A204.1 (cell line): Measurements from ENCODE around the gene GCK.

Source experiments
- FAIRE-seq: peaks from 2 replicates; lab custom pipeline; 2012; peaks lifted over from hg19 to GRCh38; lab: Jason Lieb, UNC

Gene GCK

DNA sequence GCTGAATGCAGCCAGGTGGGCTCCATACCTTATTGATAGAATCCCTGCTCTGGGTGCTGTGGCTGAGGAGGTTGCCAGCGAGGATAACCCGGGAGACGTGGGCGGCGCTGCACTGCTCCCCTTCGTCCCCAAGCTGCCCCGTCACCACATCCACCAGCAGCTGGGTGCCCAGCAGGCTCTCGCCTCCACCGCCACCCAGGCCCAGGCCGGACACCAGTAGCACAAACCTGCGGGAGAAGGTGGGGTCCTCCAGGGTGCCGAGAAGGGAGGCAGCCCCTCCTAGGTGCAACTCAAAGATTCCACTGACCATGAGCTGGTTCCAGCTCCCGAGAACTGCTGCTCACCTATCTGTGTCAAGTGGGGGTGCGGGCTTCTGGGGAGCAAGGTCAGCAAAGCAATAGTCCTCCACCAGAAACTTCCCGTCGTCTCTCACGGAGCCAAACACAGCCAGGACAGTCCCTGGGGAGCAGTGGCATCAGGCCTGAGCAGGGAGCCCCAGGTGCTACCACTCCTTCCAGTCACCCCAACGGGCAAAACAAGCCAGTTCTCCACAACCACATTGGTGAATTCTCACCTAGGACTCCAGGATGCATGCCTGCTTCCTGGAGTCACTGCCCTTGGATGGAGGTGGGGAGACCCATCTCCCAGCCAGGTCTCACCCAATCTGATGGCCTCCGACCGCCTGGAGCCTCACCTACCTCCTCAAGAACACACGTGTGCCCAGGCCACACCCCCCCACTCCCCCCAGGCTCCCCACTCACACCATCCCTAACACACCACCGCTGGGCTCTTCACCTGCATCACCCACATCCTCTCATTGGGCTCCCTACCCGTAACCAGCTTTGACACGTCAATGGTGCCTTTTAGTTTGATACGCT, 72.2 kb downstream of the GCK start:
- no peak for FAIRE-seq

DNA sequence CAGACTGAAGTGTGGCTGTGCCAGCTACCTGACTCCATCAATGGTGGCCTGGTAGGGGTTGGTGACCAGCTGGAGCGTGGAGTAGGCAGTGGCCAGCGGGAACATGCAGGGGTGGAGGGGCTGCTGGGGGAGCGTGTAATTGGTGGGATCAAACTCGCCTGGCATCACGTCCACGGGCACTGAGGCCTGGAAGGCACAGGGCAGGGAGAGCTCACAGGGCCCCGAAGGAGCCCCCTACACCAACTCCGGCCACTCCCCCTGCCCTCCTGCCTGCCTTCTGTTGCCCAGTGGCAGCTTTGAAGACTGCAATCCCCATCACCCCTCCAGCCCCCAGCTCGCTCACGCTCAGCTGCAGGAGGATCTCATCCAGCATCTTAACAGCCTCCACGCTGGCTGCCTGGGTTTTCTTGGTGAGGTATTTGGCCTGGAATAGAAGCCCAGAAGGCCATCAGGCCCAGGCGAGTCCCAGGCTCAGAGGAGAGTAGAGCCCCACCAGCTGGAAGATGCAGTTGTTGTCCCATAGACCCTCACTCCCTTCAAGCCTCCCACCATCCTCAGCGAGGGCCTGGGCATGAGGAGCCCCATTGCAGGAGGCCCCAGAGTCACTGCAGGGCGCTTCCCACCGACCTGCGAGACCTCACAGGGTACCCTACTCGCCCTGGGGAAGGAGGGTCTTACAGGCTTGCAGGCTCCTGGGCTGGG, 73.0 kb downstream of the GCK start:
- no peak for FAIRE-seq

DNA sequence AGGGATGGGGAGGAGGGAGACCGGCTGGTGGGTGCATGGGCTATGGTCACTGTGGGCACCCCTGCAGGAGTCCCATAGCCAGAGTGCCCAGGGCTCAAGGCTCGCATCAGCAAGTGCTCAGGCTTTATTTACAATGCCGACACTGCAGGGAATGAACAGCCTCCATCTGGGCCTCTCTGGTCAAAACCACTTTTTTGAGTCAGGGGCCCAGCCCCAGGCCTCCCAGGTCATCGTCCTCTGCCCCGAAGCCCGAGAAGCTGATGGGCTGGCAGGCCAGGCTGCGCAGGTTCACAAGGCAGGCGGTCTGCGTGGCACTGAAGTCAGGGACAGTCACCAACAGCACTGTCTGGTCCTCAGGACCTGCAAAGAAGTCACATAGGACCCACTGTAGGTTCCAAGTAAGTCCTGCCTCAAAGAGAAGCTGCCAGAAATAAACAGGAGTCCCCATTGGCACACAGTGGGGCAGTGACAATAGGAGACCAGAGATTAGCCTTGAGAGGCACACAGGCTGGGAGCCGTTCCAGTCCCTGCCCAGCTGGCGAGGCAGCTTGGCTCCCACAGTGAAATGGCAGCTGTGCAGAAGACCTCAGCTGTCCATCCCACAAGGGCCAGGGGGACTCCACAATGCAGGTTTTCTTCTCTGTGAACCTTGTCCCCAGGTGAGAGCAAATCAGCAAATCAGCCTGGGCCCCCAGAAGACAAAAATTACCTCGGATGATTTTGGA, 74.5 kb downstream of the GCK start:
- no peak for FAIRE-seq

DNA sequence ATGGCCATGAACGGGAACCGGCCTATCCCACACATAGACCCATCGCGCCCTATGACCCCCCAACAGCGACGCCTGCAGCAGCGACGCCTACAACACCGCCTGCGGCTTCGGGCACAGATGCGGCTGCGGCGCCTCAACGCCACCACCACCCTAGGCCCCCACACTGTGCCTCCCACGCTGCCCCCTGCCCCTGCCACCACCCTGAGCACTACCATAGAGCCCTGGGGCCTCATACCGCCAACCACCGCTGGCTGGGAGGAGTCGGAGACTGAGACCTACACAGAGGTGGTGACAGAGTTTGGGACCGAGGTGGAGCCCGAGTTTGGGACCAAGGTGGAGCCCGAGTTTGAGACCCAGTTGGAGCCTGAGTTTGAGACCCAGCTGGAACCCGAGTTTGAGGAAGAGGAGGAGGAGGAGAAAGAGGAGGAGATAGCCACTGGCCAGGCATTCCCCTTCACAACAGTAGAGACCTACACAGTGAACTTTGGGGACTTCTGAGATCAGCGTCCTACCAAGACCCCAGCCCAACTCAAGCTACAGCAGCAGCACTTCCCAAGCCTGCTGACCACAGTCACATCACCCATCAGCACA, 75.4 kb downstream of the GCK start:
- no peak for FAIRE-seq

DNA sequence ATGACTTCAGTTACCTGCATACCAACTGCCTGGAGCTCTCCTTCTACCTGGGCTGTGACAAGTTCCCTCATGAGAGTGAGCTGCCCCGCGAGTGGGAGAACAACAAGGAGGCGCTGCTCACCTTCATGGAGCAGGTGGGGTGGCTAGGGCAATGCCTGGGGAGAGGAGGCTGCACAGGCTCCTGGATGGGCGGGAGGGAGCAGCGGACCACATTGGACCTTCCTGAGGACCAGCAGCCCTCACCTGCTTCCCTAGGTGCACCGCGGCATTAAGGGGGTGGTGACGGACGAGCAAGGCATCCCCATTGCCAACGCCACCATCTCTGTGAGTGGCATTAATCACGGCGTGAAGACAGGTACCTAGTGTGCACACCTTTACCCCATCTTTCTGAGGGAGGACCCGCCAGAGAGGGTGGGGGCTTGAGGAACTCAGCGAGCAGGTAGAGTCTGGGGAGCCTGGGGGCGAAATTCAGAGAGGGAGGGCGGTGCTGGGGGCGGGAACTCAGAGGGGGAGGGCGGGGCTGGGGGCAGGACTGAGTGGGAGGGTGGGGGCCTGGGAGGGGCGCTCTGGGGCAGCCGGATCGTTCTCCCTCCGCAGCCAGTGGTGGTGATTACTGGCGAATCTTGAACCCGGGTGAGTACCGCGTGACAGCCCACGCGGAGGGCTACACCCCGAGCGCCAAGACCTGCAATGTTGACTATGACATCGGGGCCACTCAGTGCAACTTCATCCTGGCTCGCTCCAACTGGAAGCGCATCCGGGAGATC, 76.1 kb downstream of the GCK start:
- FAIRE-seq: no peak

DNA sequence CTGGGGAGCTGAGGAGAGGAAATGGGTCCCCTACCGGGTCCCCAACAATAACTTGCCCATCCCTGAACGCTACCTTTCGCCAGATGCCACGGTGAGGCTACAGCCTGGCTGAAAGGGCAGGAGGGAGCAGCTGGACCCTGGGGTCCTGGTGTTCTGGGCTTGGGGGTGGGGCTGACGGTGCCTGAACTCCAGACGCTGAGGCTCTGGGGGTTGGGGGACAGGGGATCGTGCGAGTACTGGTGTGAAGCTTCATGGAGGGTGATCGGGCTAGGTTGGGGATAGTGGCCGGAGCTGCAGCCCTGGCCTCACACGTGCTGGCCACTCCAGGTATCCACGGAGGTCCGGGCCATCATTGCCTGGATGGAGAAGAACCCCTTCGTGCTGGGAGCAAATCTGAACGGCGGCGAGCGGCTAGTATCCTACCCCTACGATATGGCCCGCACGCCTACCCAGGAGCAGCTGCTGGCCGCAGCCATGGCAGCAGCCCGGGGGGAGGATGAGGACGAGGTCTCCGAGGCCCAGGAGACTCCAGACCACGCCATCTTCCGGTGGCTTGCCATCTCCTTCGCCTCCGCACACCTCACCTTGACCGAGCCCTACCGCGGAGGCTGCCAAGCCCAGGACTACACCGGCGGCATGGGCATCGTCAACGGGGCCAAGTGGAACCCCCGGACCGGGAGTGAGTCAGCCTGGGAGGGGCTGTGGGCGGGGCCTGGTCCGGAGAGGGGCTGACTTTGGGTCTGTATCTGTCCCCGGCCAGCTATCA, 76.8 kb downstream of the GCK start:
- no peak for FAIRE-seq

DNA sequence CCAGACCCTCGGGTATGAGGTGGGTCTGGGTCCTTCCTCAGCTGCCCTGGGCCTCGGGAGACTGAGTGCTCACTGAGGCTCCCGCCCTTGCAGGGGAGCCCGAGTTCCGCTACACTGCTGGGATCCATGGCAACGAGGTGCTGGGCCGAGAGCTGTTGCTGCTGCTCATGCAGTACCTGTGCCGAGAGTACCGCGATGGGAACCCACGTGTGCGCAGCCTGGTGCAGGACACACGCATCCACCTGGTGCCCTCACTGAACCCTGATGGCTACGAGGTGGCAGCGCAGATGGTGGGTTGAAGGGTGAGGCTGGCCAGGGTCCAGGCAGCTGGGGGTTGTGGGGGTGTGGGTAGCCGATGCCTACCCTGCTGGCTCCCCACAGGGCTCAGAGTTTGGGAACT, 77.5 kb downstream of the GCK start:
- FAIRE-seq: no peak

DNA sequence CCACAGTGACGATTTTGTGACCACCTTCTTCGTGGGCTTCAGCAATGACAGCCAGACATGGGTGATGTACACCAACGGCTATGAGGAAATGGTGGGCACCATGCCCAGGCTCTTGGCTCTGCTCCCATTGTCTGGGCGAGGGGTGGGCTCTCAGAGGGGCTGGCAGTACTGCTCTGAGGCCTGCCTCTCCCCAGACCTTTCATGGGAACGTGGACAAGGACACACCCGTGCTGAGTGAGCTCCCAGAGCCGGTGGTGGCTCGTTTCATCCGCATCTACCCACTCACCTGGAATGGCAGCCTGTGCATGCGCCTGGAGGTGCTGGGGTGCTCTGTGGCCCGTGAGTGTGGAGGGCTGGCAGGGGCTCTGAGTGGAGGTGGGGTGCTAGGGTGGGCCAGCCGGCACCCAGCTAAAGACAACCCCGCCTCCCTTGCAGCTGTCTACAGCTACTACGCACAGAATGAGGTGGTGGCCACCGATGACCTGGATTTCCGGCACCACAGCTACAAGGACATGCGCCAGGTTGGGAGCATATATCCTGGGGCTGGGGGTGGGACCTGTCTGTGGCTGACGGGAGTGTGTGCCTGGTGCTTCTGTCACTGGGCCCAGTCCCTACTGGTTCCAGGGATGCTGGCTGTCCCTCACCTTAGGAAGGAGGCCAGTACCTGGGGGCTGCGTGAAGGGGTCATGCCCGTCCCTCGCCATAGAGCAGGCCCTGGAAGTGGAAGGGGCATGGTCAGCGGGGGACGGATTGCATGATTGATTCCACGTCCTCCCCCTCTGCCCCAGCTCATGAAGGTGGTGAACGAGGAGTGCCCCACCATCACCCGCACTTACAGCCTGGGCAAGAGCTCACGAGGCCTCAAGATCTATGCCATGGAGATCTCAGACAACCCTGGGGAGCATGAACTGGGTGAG, 78.3 kb downstream of the GCK start:
- FAIRE-seq: no peak

DNA sequence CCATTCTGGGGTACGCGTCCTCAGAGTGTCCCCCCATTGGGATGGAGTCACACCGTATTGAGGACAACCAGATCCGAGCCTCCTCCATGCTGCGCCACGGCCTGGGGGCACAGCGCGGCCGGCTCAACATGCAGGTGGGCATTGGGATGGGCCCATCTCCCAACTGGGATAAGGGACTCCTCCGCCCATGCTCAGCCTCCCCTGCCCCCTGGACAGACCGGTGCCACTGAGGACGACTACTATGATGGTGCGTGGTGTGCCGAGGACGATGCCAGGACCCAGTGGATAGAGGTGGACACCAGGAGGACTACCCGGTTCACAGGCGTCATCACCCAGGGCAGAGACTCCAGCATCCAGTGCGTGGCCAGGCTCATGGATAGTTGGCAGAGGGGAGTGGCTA, 79.2 kb downstream of the GCK start:
- no peak for FAIRE-seq

DNA sequence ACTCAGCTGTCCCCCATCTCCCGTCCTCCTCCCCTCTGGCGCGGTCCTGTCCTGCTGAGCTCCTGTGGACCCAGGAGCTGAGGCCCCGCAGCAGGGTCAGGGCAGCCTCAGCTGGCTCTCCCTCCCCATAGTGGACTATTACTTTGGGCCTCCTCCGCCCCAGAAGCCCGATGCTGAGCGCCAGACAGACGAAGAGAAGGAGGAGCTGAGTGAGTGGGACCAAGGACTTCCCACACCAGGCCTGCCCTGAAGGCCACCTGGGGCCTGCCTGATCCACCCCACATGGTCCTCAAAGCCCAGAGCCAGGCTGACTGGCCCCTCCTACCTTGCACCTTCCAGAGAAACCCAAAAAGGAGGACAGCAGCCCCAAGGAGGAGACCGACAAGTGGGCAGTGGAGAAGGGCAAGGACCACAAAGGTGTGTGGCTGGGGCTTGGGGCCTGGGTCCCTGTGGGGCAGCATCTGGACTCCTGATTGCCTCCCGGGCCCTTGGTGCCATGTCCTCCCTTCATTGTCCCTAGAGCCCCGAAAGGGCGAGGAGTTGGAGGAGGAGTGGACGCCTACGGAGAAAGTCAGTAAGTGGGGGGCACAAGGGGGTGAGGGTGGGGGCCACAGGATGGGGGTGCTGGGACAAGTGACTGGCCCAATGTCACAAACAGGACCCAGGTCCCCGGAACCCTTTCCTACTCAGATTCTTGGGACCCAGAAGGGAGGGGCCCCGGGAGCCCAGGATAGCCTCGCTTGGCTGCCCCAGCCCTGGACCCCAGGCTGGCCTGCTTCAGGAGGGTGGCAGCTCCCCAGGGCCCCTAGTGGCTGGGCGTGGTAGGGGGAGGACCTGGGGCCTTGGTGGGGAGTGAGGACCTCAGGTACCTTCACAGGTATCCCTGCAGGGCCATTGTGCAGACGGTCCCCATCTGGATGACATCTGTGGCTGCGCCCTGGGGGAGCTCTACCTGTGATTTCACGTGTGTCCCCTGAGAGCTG, 80.2 kb downstream of the GCK start:
- no peak for FAIRE-seq

DNA sequence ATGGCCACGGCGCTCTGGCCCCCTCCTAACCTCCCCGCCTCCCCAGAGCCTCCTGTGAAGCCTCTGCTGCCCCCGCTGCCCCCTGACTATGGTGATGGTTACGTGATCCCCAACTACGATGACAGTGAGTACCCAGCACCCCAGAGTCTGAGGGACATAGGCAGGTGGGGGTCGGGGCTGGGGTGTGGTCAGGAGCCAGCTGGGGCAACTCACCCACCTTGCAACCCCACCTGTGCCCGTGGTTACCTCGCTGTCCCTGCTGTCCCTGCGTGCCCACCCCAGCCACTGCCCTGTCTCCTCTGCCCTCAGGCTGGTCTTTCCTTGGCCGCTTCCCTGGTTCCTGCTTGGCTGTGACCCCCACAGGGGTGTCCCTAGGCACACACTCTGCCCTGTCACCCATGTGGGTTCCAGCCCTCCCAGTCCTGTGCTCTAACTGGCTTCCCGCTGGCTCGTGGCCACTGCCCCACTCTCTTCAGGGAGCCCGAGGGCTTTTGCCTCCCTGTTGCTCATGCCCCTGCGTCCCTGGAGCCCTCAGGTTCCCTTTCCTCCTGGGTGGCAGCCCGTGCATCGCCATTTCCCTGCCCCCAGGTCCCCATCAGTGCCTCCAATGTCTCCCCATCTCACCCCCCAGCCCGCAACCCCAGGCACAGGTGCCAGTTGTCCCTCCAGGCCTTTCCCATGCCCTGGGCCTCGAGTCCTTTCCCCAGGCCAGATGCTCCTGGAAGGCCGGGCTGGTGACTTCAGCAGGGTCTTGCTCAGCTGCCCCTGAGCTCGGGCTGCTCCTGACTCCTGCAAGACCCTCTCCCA, 81.1 kb downstream of the GCK start:
- no peak for FAIRE-seq

DNA sequence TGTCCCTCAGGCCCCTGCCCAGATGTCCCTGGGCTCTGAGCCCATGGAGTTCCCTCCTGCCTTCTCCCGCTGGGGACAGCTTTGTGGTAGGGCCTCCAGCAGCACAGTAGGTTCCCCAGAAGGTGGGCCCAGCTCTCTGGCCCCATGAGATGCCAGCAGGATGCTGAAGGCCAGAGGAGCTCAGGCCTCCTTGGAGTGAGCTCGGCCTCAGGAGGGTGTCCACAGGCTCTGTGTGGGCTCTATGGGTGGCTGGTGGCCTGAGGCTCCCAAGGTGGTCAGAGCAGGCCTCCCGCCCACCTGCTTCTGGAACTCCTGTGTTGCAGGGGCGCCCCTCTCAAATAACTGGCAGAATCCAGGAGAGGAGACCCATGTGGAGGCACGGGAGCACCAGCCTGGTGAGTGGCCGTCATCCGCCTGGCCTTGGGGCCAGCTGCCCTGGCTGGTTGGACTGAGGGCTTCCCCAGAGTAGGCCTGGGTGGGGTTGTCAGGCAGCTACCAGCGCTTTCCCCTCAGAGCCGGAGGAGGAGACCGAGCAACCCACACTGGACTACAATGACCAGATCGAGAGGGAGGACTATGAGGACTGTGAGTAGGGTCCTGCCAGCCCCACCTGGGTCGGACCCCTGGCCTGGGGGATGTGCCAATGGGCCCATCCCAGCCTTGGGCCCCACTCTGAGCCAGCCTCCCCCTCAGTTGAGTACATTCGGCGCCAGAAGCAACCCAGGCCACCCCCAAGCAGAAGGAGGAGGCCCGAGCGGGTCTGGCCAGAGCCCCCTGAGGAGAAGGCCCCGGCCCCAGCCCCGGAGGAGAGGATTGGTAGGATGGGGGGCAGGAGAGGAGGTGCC, 81.9 kb downstream of the GCK start:
- FAIRE-seq: no peak

DNA sequence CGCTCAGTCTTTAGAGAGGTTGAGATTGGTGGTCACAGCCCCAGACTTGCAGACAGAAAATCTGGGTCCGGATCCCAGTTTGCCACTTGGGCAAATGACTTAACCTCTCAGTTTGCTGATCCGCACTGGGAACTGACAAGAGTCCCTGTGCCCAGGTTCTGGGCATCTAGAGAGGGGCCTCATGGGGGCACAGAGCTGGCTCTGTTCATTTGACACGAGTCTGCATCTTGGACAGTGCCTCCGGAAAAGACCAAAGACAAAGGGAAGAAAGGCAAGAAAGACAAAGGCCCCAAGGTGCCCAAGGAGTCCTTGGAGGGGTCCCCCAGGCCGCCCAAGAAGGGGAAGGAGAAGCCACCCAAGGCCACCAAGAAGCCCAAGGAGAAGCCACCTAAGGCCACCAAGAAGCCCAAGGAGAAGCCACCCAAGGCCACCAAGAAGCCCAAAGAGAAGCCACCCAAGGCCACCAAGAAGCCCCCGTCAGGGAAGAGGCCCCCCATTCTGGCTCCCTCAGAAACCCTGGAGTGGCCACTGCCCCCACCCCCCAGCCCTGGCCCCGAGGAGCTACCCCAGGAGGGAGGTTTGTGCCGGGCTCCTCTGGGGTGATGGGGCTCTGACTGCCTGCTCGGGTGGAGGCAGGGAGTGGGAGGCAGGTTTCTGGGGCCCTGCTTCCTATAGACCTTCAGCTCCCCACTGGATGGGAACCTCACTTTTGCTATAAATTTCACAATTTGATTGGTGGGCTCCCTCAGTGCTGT, 82.8 kb downstream of the GCK start:
- FAIRE-seq: no peak

DNA sequence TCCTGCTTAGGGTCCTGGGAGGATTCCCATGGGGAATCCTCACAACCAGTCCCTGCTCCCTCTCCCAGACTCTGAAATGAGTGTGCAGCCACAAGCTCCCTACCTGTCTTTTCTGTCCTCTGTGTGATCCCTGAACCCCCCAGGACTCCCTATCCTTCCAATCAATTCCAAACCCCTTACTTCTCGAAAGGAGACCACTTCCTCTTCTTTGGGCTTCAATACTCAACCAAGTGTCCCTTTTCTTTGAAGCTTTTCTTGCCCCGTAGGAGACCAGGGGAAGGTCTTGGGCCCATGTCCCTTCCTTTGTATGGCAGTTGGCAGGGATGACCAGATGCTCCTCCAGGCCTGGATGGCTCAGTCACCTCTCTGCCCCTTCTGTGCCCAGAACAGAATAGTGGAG, 83.4 kb downstream of the GCK start:
- no peak for FAIRE-seq

DNA sequence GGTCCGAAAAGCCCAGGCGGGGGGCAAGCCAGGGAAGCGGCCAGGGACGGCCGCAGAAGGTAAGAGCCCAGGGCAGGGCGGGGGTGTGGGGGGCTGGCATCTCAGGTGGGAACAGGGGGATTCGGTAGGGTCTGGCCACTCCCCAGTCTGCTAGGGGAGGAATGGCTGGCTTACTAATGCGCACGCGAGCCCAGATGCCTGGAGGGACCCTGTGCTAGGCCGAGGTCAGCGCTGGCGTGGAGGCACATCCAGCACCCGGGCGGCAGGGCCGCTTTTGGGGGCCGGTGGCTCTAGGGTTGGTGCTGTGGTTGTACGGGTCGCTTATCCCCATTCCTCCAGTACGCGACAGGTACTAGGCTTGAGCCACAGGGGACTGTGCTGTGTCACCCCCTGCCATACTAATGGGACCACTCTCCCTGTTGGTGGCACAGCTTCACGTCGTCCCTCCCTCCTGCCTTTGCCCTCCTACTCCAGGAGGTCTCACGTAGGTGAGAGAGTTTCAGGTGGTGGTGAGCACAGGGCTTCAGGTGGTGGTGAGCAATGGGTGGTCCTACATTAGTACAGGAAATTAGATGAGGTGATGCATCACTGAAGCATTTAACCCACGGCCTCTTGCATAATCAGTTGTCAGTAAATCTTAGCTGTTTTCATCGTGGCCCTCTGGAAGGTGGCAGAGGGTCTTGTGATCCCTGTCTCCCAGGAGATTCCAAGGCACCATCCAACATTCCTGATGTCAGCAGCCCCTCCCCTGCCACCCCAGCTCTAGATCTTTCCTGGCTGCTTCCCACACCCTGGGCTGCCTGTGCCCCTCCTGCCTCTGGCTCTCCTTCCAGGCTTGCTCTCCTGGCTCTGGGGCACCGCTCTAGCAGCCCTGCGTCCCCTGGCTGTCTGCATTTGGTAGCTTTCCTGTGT, 84.1 kb downstream of the GCK start:
- FAIRE-seq: no peak
